ENCODE measurements around the gene ZNF83. TPM values are rescaled to one million over a fixed set of nuclear protein-coding genes. Genes with fewer than 3 reads are reported as not detected.
"Not testable (repeated sequence)": the region's sequence is repeated elsewhere in the genome, so short reads cannot be mapped to it uniquely, and the experiment has no call there.

ZNF83 gene
- total RNA-seq, 2 experiments from 2014 or later = 49.1 to 49.7 TPM

DNA sequence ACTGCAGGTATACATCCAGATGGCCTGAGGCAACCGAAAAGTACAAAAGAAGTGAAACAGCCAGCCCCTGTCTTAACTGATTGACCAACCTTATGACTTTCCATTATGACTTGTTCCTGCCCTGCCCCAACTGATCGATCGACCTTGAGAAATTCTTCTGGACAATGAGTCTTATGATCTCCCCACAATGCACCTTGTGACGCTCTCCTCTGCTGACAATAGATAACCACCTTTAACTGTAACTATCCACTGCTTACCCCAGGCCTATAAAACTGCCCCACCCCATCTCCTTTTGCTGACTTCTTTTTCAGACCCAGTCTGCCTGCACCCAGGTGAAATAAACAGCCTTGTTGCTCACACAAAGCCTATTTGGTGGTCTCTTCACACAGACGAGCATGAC lies 11.2 kb downstream of the ZNF83 start:
- no peaks in the 10 kb centered on the region for H3K27me3 Mint-ChIP-seq
- H3K36me3 Mint-ChIP-seq (ENCODE audit: low read depth) = peaks cover 41% of the 10 kb centered on the region
- ChIA-PET CTCF (no interaction called here), POLR2A (interaction anchor here (1.2 kb wide), 1 partner anchor 11 kb away, joined by 3 read pairs; no protein-coding TSS in a partner anchor)
- H3K9me3 Mint-ChIP-seq = peaks cover 36% of the 10 kb centered on the region
- no peak overlapping the region for H3K27ac Mint-ChIP-seq
- H3K4me1 Mint-ChIP-seq = no peaks in the 10 kb centered on the region
- DNase-seq = no peak
- H3K4me3 Mint-ChIP-seq = no peak overlapping the region

DNA sequence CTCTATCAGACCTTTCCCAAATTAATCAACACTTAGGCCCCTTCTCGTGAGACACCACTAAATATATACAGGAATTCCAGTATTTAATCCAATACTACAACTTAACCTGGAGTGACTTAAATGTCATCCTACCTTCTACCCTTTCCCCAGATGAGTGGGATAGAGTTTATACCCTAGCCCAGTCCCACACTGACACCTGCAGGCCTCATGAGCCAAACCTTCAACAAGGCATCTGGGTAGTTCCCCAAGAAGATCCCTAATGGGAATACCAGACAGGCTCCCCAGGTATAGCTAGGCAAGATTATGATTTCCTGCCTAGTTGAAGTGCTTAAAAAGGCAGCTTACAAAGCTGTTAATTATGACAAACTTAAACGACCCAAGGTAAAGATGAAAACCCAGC lies 15.9 kb downstream of the ZNF83 start:
- peaks cover 8% of the 10 kb centered on the region for H3K36me3 Mint-ChIP-seq (ENCODE audit: low read depth)
- H3K27ac Mint-ChIP-seq = no peak overlapping the region
- CTCF ChIA-PET = no interaction called here
- no peaks in the 10 kb centered on the region for H3K27me3 Mint-ChIP-seq
- DNase-seq = no peak
- POLR2A ChIA-PET = no interaction called here
- no peaks in the 10 kb centered on the region for H3K4me1 Mint-ChIP-seq
- H3K4me3 Mint-ChIP-seq = no peak overlapping the region
- H3K9me3 Mint-ChIP-seq = peaks cover 32% of the 10 kb centered on the region

DNA sequence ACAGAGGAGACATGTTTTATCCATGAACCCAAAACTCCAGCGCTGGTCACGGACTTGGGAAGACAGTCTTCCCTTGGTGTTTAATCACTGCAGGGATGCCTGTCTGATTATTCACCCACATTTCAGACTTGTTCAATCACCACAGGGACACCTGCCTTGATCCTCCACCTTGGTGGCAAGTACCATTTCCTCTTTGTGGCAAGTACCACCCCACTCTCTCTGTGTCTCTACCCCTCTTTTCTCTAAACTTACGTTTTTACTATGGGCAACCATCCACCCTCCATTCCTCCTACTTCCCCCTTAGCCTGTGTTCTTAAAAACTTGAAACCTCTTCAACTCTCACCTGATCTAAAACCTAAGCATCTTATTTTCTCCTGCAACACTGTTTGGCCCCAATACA lies 16.8 kb downstream of the ZNF83 start:
- Mint-ChIP-seq H3K4me1 (no peaks in the 10 kb centered on the region), H3K27ac (no peak overlapping the region), H3K36me3 (ENCODE audit: low read depth) (peaks cover 16% of the 10 kb centered on the region), H3K27me3 (no peaks in the 10 kb centered on the region), H3K9me3 (peaks cover 38% of the 10 kb centered on the region), H3K4me3 (no peak overlapping the region)
- ChIA-PET POLR2A (no interaction called here), CTCF (no interaction called here)
- DNase-seq = no peak

DNA sequence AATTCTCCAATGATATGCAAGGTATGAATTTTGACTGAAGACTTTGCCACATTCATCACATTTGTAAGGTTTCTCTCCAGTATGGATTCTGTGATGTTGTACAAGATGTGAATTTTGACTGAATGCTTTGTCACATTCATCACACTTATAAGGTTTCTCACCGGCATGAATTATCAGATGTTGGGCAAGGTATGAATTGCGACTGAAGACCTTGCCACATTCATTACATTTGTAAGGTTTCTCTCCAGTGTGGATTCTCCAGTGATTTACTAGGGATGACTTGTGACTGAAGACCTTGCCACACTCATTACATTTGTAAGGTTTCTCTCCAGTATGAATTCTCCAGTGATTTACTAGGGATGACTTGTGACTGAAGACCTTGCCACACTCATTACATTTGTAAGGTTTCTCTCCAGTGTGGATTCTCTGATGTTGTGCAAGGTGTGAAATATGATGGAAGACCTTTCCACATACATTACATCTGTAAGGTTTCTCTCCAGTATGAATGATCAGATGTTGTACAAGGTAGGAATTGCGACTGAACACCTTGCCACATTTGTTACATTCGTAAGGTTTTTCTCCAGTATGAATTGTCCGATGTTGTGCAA lies 24.8 kb downstream of the ZNF83 start:
- Mint-ChIP-seq H3K27me3 (no peaks in the 10 kb centered on the region), H3K4me1 (no peaks in the 10 kb centered on the region), H3K36me3 (ENCODE audit: low read depth) (peaks cover 84% of the 10 kb centered on the region), H3K4me3 (no peak overlapping the region), H3K9me3 (peaks cover 55% of the 10 kb centered on the region), H3K27ac (no peak overlapping the region)
- POLR2A ChIA-PET = interaction anchor here (0.6 kb wide), 1 partner anchor 15 kb away, joined by 3 read pairs; no protein-coding TSS in a partner anchor
- CTCF ChIA-PET = no interaction called here
- no peak for DNase-seq

DNA sequence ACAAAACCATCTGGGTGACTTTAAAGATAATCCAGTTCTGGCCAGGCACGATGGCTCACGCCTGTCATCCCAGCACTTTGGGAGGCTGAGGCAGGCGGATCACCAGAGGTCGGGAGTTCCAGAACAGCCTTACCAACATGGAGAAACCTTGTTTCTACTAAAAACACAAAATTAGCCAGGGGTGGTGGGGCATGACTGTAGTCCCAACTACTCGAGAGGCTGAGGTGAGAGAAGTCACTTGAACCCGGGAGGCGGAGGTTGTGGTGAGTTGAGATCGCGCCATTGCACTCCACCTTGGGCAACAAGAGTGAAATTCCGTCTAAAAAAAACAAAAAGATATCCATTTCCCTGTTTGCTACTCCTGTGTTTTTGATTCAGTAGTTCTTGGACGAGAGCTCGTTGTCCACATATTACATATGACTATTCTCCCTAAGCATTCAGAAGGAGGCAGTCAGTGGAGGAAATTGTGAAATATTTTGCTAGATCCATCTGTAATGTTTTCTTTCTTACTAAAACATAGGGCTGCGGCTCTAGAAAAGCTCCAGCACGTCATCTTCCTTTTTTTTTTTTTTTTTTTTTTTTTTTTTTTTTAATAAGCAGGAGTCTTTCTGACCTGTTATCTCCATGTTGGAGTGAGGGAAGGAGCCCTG lies 34.5 kb downstream of the ZNF83 start:
- no peak overlapping the region for H3K4me3 Mint-ChIP-seq
- no peak for DNase-seq
- H3K36me3 Mint-ChIP-seq (ENCODE audit: low read depth) = peaks cover 58% of the 10 kb centered on the region
- no peak overlapping the region for H3K27ac Mint-ChIP-seq
- peaks cover 25% of the 10 kb centered on the region for H3K4me1 Mint-ChIP-seq
- ChIA-PET POLR2A (interaction anchor here (0.7 kb wide), 1 partner anchor 8 kb away, joined by 3 read pairs; no protein-coding TSS in a partner anchor), CTCF (no interaction called here)
- H3K9me3 Mint-ChIP-seq = peaks cover 54% of the 10 kb centered on the region
- no peaks in the 10 kb centered on the region for H3K27me3 Mint-ChIP-seq

DNA sequence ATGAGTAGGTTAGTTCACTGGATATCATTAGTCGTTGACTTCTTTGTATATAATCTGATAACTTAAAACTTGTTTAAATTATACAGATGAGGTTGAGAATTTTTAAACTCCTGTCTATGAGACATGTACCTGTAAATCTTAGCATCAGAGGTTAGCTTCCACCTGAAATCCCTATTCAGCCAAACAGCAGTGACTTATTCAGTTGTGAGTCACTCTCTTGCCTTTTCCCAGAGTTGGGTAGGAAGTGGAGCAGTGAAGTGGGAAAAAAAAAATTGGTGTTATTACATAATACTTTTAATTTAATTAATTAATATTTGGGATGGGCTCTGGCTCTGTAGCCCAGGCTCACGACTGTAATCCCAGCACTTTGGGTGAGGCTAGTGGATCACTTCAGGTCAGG lies 35.2 kb downstream of the ZNF83 start:
- Mint-ChIP-seq H3K9me3 (peaks cover 56% of the 10 kb centered on the region), H3K4me3 (peak overlapping the region; percentile 51), H3K27ac (no peak overlapping the region), H3K27me3 (no peaks in the 10 kb centered on the region), H3K36me3 (ENCODE audit: low read depth) (peaks cover 56% of the 10 kb centered on the region), H3K4me1 (peaks cover 25% of the 10 kb centered on the region)
- DNase-seq = no peak
- ChIA-PET CTCF (no interaction called here), POLR2A (no interaction called here)

DNA sequence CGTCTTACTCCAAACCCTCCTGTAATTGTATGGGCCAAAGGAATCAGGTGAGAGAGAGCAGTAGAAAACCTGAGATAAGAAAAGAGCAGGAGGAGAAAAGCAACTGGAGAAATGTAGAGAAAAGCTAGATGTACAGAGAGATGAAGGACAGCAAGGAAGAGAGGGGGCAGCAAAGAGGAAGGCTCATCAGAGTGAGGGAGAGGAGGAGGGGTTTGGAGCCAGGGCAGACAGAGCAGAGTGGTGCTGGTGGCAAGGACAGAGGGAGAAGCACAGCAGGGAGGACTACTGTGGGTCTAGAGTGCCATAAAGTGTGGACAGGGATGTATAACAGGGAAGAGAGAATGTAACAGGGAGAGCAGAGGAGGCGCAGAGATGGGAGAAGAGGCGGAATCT lies 36.2 kb downstream of the ZNF83 start:
- CTCF ChIA-PET = interaction anchor here (0.7 kb wide), 1 partner anchor 30 kb away, joined by 4 read pairs; no protein-coding TSS in a partner anchor
- peak overlapping the region; percentile 85 for H3K4me3 Mint-ChIP-seq
- peaks cover 25% of the 10 kb centered on the region for H3K4me1 Mint-ChIP-seq
- DNase-seq, H3K27me3 Mint-ChIP-seq: not testable (repeated sequence)
- peaks cover 59% of the 10 kb centered on the region for H3K9me3 Mint-ChIP-seq
- POLR2A ChIA-PET = interaction anchor here (0.6 to 0.9 kb wide), 2 partner anchors 23 to 36 kb away, joined by 3 to 4 read pairs; partner anchors contain the start of gene ZNF83
- peaks cover 60% of the 10 kb centered on the region for H3K36me3 Mint-ChIP-seq (ENCODE audit: low read depth)
- peak overlapping the region; percentile 55 for H3K27ac Mint-ChIP-seq

DNA sequence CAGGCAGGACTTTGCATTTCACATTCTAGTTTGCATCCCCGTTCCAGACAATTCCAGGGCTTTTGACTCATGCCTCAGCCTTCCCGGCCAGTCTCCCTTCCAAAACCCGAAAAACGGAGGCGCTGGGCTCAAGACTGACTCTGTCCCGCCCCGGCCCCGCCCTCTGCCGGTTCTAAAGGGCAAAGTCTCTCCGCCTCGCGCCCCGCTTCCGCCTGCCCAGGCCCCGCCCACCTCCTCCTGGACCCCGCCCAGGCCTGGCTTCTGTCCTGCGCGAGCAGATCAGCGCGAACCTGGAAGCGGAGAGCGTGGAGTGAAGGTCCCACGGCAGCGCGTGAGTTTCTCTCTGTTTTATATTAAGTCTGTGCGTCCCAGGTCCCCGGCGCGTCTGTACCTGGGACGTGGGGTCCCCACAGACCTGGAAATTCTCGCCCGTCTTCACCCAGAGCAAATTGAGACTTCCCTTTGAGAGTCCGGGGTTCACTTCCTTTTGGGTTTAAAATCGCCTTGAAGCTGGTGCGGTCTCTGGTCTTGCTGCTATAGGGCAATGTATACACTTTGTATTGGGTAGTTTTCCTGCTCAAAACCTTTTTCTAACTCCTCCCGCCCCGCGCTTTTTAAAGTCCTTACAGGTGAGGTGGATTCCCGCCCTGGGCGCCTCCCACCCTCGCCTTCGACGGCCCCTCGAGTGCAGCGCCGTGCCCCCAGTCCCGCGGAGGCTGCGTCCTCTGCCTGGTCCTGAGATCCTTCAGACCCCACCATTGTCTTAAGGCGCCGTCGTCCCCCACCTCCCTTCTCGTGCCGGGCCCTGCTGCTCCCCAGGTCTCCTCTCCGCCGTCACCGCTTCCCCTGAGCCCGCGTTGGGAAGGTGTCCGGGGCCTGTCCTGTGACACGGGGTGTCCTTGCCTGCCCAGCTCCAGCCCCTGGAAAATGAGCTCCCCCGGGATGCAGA lies 36.9 kb downstream of the ZNF83 start:
- Mint-ChIP-seq H3K27me3 (no peaks in the 10 kb centered on the region), H3K9me3 (peaks cover 59% of the 10 kb centered on the region), H3K4me1 (peaks cover 23% of the 10 kb centered on the region), H3K27ac (peak overlapping the region; percentile 62), H3K36me3 (ENCODE audit: low read depth) (peaks cover 60% of the 10 kb centered on the region), H3K4me3 (peak overlapping the region; percentile 85)
- DNase-seq = peak; percentile 95
- CTCF ChIA-PET = no interaction called here
- POLR2A ChIA-PET = interaction anchor here (0.6 to 0.9 kb wide), 2 partner anchors 24 to 36 kb away, joined by 3 to 4 read pairs; partner anchors contain the start of gene ZNF83

DNA sequence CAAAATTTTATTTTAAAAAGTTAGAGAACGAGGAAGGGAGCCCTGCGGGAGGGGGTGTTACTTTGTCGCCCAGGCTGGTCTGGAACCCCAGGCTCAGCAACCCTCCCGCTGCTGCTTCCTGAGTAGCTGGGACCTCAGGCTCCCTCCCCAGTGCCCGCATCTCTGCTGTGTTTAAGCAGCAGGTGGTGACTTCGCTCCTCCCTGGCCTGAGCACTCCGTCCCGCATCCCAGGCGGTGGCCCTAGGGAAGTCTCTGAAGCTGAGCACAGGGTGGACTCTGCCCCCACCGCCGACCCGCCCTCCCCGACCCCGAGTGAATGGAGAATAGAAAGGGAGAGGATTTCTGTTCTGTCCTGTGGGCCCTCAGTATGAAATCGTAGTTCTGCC lies 37.5 kb downstream of the ZNF83 start:
- POLR2A ChIA-PET = no interaction called here
- peaks cover 17% of the 10 kb centered on the region for H3K4me1 Mint-ChIP-seq
- peaks cover 61% of the 10 kb centered on the region for H3K9me3 Mint-ChIP-seq
- peaks cover 61% of the 10 kb centered on the region for H3K36me3 Mint-ChIP-seq (ENCODE audit: low read depth)
- H3K27ac Mint-ChIP-seq = peak overlapping the region; percentile 26
- H3K4me3 Mint-ChIP-seq = peak overlapping the region; percentile 85
- H3K27me3 Mint-ChIP-seq = no peaks in the 10 kb centered on the region
- no peak for DNase-seq
- CTCF ChIA-PET = no interaction called here

DNA sequence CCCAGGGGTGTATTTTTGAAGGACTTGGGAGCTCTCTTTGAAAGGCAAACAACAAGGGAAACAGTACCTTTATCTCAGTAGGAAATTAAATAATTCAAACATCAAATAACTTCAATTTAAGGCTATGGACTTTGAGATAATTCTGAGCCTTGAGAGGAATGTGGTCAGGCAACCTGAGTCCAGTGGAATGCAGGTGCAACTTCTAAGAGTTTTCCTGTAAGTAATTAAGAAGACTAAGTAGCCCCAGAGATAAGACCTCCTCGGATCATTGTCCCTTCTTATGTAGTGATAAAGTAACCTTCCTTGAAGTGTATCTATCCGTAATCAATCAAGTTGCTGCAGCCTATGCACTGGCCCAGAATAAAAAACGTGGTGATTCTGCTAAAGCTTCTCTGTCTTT lies 38.9 kb downstream of the ZNF83 start:
- Mint-ChIP-seq H3K4me3 (no peak overlapping the region), H3K9me3 (peaks cover 61% of the 10 kb centered on the region), H3K27me3 (no peaks in the 10 kb centered on the region), H3K36me3 (ENCODE audit: low read depth) (peaks cover 61% of the 10 kb centered on the region), H3K27ac (no peak overlapping the region), H3K4me1 (peaks cover 13% of the 10 kb centered on the region)
- ChIA-PET CTCF (no interaction called here), POLR2A (interaction anchor here (0.6 kb wide), 1 partner anchor 14 kb away, joined by 3 read pairs; no protein-coding TSS in a partner anchor)
- DNase-seq = no peak

DNA sequence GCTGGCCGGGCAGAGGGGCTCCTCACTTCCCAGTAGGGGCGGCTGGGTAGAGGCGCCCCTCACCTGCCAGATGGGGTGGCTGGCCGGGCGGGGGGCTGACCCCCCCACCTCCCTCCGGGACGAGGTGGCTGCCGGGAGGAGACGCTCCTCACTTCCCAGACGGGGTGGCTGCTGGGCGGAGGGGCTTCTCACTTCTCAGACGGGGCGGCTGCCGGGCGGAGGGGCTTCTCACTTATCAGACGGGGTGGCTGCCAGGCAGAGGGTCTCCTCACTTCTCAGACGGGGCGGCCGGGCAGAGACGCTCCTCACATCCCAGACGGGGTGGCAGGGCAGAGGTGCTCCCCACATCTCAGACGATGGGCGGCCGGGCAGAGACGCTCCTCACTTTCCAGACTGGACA lies 44.7 kb downstream of the ZNF83 start:
- DNase-seq, H3K27ac Mint-ChIP-seq, POLR2A ChIA-PET, H3K27me3 Mint-ChIP-seq, H3K4me1 Mint-ChIP-seq, H3K4me3 Mint-ChIP-seq, CTCF ChIA-PET: not testable (repeated sequence)
- H3K36me3 Mint-ChIP-seq (ENCODE audit: low read depth) = peaks cover 71% of the 10 kb centered on the region
- peaks cover 54% of the 10 kb centered on the region for H3K9me3 Mint-ChIP-seq

DNA sequence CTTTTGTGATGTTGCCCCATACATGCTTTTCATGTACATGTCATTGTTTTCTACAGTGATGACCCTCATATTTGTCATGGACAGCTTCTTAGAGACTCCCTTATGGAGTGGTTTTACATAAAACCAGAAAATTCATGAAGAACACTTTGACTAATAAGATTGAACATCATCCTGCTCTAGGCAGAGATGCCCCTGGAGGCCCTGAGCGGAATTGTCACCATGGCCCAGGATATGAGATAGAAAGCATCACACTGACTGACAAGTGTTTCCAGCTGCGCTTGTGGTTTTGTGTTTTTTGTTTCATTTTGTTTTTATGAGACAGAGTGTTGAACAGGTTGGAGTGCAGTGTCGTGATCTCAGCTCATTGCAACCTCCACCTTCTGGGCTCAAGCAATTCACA lies 45.9 kb downstream of the ZNF83 start:
- H3K4me3 Mint-ChIP-seq = no peak overlapping the region
- ChIA-PET CTCF (no interaction called here), POLR2A (no interaction called here)
- no peaks in the 10 kb centered on the region for H3K27me3 Mint-ChIP-seq
- H3K9me3 Mint-ChIP-seq = peaks cover 50% of the 10 kb centered on the region
- no peaks in the 10 kb centered on the region for H3K4me1 Mint-ChIP-seq
- peaks cover 72% of the 10 kb centered on the region for H3K36me3 Mint-ChIP-seq (ENCODE audit: low read depth)
- DNase-seq = no peak
- H3K27ac Mint-ChIP-seq = no peak overlapping the region

DNA sequence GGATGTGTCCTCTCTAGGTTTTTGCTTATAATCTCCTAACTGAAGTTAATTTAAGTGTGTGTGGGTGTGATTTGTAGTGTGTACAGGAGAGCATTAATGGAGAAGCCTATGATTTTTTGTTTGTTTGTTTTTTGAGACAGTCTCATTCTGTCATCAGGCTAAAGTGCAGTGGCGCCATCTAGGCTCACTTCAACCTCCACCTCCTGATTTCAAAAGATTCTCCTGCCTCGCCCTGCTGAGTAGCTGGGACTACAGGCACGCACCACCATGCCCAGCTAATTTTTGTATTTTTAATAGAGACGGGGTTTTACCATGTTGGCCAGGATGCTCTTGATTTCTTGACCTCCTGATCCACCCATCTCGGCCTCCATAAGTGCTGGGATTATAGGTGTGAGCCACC lies 47.4 kb downstream of the ZNF83 start:
- Mint-ChIP-seq H3K27me3 (no peaks in the 10 kb centered on the region), H3K27ac (no peak overlapping the region), H3K36me3 (ENCODE audit: low read depth) (peaks cover 68% of the 10 kb centered on the region), H3K4me3 (no peak overlapping the region), H3K9me3 (peaks cover 42% of the 10 kb centered on the region), H3K4me1 (no peaks in the 10 kb centered on the region)
- ChIA-PET POLR2A (no interaction called here), CTCF (no interaction called here)
- DNase-seq = no peak
